GM12878 (cell line): ENCODE measurements around the gene POFUT2. TPM values are rescaled to one million over a fixed set of nuclear protein-coding genes. Genes with fewer than 3 reads are reported as not detected.

Source experiments
- ATAC-seq: fragments of 200-7000 bp; cut with Tn5 transposase; 3 replicates; pipeline ENCODE4 v1.9.1; 2020; ENCODE audit warnings: mild to moderate bottlenecking, moderate library complexity
- BruUV-seq: library from RNA; stranded (reverse); fragments of 400-500 nt; replicated peaks from 2 replicates; lab custom pipeline; 2021; lab: Mats Ljungman, UMichigan
- CTCF ChIA-PET: fragments of 300-600 bp; sonication (Branson Sonifier 250); formaldehyde crosslinking; extraction: SDS; loops from one replicate; lab custom pipeline; 2021; ENCODE audit warnings: inconsistent platforms; lab: Yijun Ruan, JAX
- POLR2A ChIA-PET: fragments of 350-600 bp; formaldehyde crosslinking; extraction: SDS; loops from one replicate; lab custom pipeline; 2021; ENCODE audit warnings: inconsistent platforms; lab: Charles Lee
- RAD21 ChIA-PET: fragments of 300-600 bp; sonication (Branson Sonifier 250); formaldehyde crosslinking; loops from one replicate; lab custom pipeline; 2023; ENCODE audit warnings: antibody characterized with exemption; ENCODE audit not compliant: unreplicated experiment; lab: Charles Lee
- SMC1A ChIA-PET: fragments of 300-600 bp; sonication (Branson Sonifier 250); formaldehyde crosslinking; loops from one replicate; lab custom pipeline; 2023; ENCODE audit not compliant: unreplicated experiment, uncharacterized antibody; lab: Charles Lee
- DNase-seq: peaks from one replicate; pipeline ENCODE4 v3.0.0-alpha.2; 2011; ENCODE audit warnings: low read depth, low spot score
- FAIRE-seq: peaks from 3 replicates; lab custom pipeline; 2011; peaks lifted over from hg19 to GRCh38; lab: Jason Lieb, UNC
- H2AFZ ChIP-seq: 2 replicates; pipeline ENCODE4 v1.6.0; 2011; ENCODE audit warnings: low read depth, low read length, control low read depth; ENCODE audit not compliant: control insufficient read depth
- H3K27ac ChIP-seq: 2 replicates; pipeline ENCODE4 v1.5.1; 2011; ENCODE audit warnings: control low read depth; ENCODE audit not compliant: control insufficient read depth, insufficient read depth
- H3K27me3 ChIP-seq, 2 experiments: replicated peaks in 1 of 2; 2 replicates each; pipeline versions ENCODE4 v1.6.0 to v1.6.1; 2011; ENCODE audit warnings: low read length in 1 of 2; ENCODE audit not compliant: control insufficient read depth in 2 of 2, insufficient read depth in 2 of 2
- H3K36me3 ChIP-seq, 2 experiments: 2 replicates each; pipeline ENCODE4 v1.5.1; 2011; ENCODE audit warnings: low read length in 1 of 2; ENCODE audit not compliant: control insufficient read depth in 2 of 2, insufficient read depth in 2 of 2
- H3K4me1 ChIP-seq: 2 replicates; pipeline ENCODE4 v1.6.1; 2011; ENCODE audit warnings: mild to moderate bottlenecking, low read length, moderate library complexity, mixed read lengths; ENCODE audit not compliant: control insufficient read depth, insufficient read depth
- H3K4me2 ChIP-seq: 2 replicates; pipeline ENCODE4 v1.6.0; 2011; ENCODE audit warnings: control low read depth; ENCODE audit not compliant: control insufficient read depth, insufficient read depth
- H3K4me3 ChIP-seq: fragments of 200-600 bp; sonication (generic); 2 replicates; pipeline ENCODE4 v1.5.1; 2016
- H3K79me2 ChIP-seq: 2 replicates; pipeline ENCODE4 v1.6.0; 2011; ENCODE audit warnings: low read length; ENCODE audit not compliant: control insufficient read depth, insufficient read depth
- H3K9ac ChIP-seq: 2 replicates; pipeline ENCODE4 v1.8.0; 2011; ENCODE audit warnings: low read length, control low read depth, mixed read lengths; ENCODE audit not compliant: control insufficient read depth, insufficient read depth
- H3K9me3 ChIP-seq: replicated peaks from 3 replicates; pipeline ENCODE4 v1.5.1; 2011; ENCODE audit warnings: mild to moderate bottlenecking, low read length; ENCODE audit not compliant: control insufficient read depth, insufficient read depth
- H4K20me1 ChIP-seq: 2 replicates; pipeline ENCODE4 v1.6.0; 2011; ENCODE audit not compliant: control insufficient read depth, insufficient read depth
- CUX1 ChIP-seq: IDR thresholded peaks from 2 replicates; pipeline ENCODE4 v1.6.1; 2012; ENCODE audit warnings: improper control_type of control experiment, low read depth, low read length; ENCODE audit not compliant: insufficient replicate concordance
- EZH2 ChIP-seq: IDR thresholded peaks from 2 replicates; pipeline ENCODE4 v1.6.1; 2012; ENCODE audit warnings: low read depth, mild to moderate bottlenecking, control low read depth, inconsistent platforms, low read length, borderline replicate concordance; ENCODE audit not compliant: control insufficient read depth
- IRF5 ChIP-seq: fragments of 450-650 bp; IDR thresholded peaks from 2 replicates; pipeline ENCODE4 v1.6.1; 2017; ENCODE audit warnings: borderline replicate concordance
- MTA2 ChIP-seq: fragments of 450-650 bp; IDR thresholded peaks from 2 replicates; pipeline ENCODE4 v1.6.1; 2016; ENCODE audit warnings: low read depth, mild to moderate bottlenecking, moderate library complexity
- SMAD1 ChIP-seq: fragments of 450-650 bp; IDR thresholded peaks from 2 replicates; pipeline ENCODE4 v1.6.1; 2018; ENCODE audit warnings: mild to moderate bottlenecking, low read depth; ENCODE audit not compliant: partially characterized antibody
- SP1 ChIP-seq: IDR thresholded peaks from one replicate; pipeline ENCODE4 v1.6.1; 2011; ENCODE audit warnings: low read depth, low read length
- ZNF687 ChIP-seq: fragments of 450-650 bp; IDR thresholded peaks from 2 replicates; pipeline ENCODE4 v1.6.1; 2017; ENCODE audit warnings: mild to moderate bottlenecking, moderate library complexity
- whole genome bisulfite sequencing: methylation state at CpG from one replicate; pipeline ENCODE4 v1.1.6; 2016; ENCODE audit warnings: low lambda C conversion rate; ENCODE audit not compliant: insufficient replicate concordance, insufficient coverage; ENCODE audit errors: missing lambda C conversion rate; 5-methylcytosine and 5-hydroxymethylcytosine counted together
- in situ Hi-C: fragments of 300-500 bp; cut with MboI; formaldehyde crosslinking; loops from 9 replicates; pipeline ENCODE4 v1.14.3; 2018; ENCODE audit warnings: mixed read lengths
- intact Hi-C: fragments of 100-400 bp; cut with micrococcal nuclease; formaldehyde crosslinking; loops from one replicate; pipeline ENCODE4 v1.14.2; 2022; ENCODE audit not compliant: unreplicated experiment
- polyA plus RNA-seq, 11 experiments: library from polyadenylated mRNA; depleted of rRNA in 4 of 11; unstranded in 6 of 11; stranded (reverse) in 5 of 11; fragments of >200 nt; fragmentation: Nextera tagmentation in 4 of 11; fragmentation: Illumina TruSeq in 1 of 11; extraction: Ambion mirVana in 4 of 11; extraction: Trizol in 1 of 11; gene quantifications; 1 replicate in 1 of 11; 2 replicates in 10 of 11; pipeline versions ENCODE4 v1.2.1 to v1.2.3, GENCODE V29; 2011 to 2016; ENCODE audit warnings: inconsistent platforms in 2 of 11, missing spikeins in 2 of 11, low read depth in 1 of 11
- total RNA-seq, 4 experiments: library from RNA; depleted of rRNA in 3 of 4; stranded (reverse); fragments of >200 nt in 3 of 4; fragmentation: Illumina TruSeq in 1 of 4; extraction: Trizol in 1 of 4; gene quantifications; 2 replicates each; pipeline versions ENCODE4 v1.2.1 to v1.2.3, GENCODE V29; 2013 to 2021

The POFUT2 gene
- total and polyA plus RNA-seq, 10 of the 15 experiments (the other 5 are each of a cell fraction or from before 2014, with no cell fraction given) = 1.2 to 15.1 (median 6.8) TPM

GRCh38 chr21:45260191-45260825, 27.4 kb downstream of the POFUT2 start (continued):
- no peak for TF ChIP-seq CUX1

- BruUV-seq = no TSS peak
- intact Hi-C loops = no loop called here
- SMC1A ChIA-PET = interaction anchor here (0.7 kb wide), 1 partner anchor 11 kb away, joined by 3 read pairs; no protein-coding TSS in a partner anchor
- FAIRE-seq (no peak), ATAC-seq (no peak), DNase-seq (no peak)
- no peaks in the 10 kb centered on the region for H4K20me1 ChIP-seq
- H3K79me2 ChIP-seq = no peaks in the 10 kb centered on the region
- no peak overlapping the region for H3K4me2 ChIP-seq
- no peak overlapping the region for H3K27ac ChIP-seq
- H3K4me1 ChIP-seq = no peaks in the 10 kb centered on the region
- no peak overlapping the region for H3K4me3 ChIP-seq
- CTCF ChIA-PET = no interaction called here
- H3K9me3 ChIP-seq = no peaks in the 10 kb centered on the region
- RAD21 ChIA-PET = no interaction called here
- TF ChIP-seq MTA2 (no peak), SP1 (no peak), EZH2 (no peak), SMAD1 (no peak), ZNF687 (no peak), IRF5 (no peak)
- 66% methylated on average over 17 of the region's 17 CpGs for WGBS
- no peaks in the 10 kb centered on the region for H3K27me3 ChIP-seq
- POLR2A ChIA-PET = no interaction called here
- H3K9ac ChIP-seq = no peak overlapping the region
- no peak overlapping the region for H2AFZ ChIP-seq
- peaks cover 0 to 5% of the 10 kb centered on the region in 2 experiments; a peak in 2 of 4 replicates for H3K36me3 ChIP-seq
- in situ Hi-C loops = no loop called here
These were observed 28.4 kb downstream of the POFUT2 start for GRCh38 chr21:45259206-45259840.
